ENCODE data around the gene ANKRD12.

- peak; percentile 78 for TF ChIP-seq CTCF (IDR thresholded peaks at IDR 0.05; ENCODE audit: low read depth, low read length)
- no peak for TF ChIP-seq EZH2phosphoT487 (IDR thresholded peaks at IDR 0.05; ENCODE audit: low read depth)
These were observed 11.0 kb downstream of the ANKRD12 start for GRCh38 chr18:9147440-9148202.
